HCT116 (cell line): ENCODE results near the gene AURKA. TPM values are rescaled to one million over a fixed set of nuclear protein-coding genes. Genes with fewer than 3 reads are reported as not detected.

Experiments used
- ATAC-seq: fragments of 200-7000 bp; cut with Tn5 transposase; 2 replicates; pipeline ENCODE4 v1.9.1; 2020; ENCODE audit warnings: mild to moderate bottlenecking, moderate library complexity
- BruUV-seq: library from RNA; stranded (reverse); fragments of 400-500 nt; replicated peaks from 2 replicates; lab custom pipeline; 2021; lab: Mats Ljungman, UMichigan
- CTCF ChIA-PET: fragments of 300-600 bp; sonication (Branson Sonifier 250); formaldehyde crosslinking; loops from one replicate; lab custom pipeline; 2021; ENCODE audit warnings: antibody characterized with exemption; lab: Charles Lee
- POLR2A ChIA-PET: fragments of 300-600, 350-600 bp; sonication (Branson Sonifier 250); formaldehyde crosslinking; loops from one replicate; lab custom pipeline; 2021; ENCODE audit warnings: antibody characterized with exemption; lab: Charles Lee
- RAD21 ChIA-PET, 2 experiments: fragments of 300-600 bp; sonication (Branson Sonifier 250); formaldehyde crosslinking; loops; one replicate each; lab custom pipeline; 2023; ENCODE audit warnings: low total read pairs in 2 of 2; ENCODE audit not compliant: uncharacterized antibody in 2 of 2, unreplicated experiment in 2 of 2, low non-redundant PET in 1 of 2; lab: Charles Lee
- DNase-seq: peaks from one replicate; pipeline ENCODE4 v3.0.0-alpha.2; 2010; ENCODE audit warnings: low read depth, low spot score
- H2AFZ ChIP-seq: fragments of 200-600 bp; shearing (Covaris generic), sonication (generic); 2 replicates; pipeline ENCODE4 v1.6.1; 2017; ENCODE audit warnings: low read depth, mixed run types, mixed read lengths, antibody characterized with exemption, low read length; ENCODE audit not compliant: poor library complexity, severe bottlenecking
- H3K27ac ChIP-seq: 2 replicates; pipeline ENCODE4 v1.5.1; 2012; ENCODE audit warnings: low read depth, low read length
- H3K27me3 ChIP-seq: fragments of 200-600 bp; sonication (generic); 2 replicates; pipeline ENCODE4 v1.6.1; 2016; ENCODE audit warnings: mixed run types, low read length, mixed read lengths; ENCODE audit not compliant: insufficient read depth
- H3K36me3 ChIP-seq, 2 experiments: fragments of 200-500 bp in 1 of 2; fragments of 200-600 bp in 1 of 2; sonication (Bioruptor generic) in 1 of 2; sonication (generic) in 1 of 2; 2 replicates each; pipeline versions ENCODE4 v1.5.1 to v1.6.1; 2014 to 2016; ENCODE audit warnings: low read length in 2 of 2, inconsistent platforms in 1 of 2, mixed read lengths in 1 of 2, mixed run types in 1 of 2; ENCODE audit not compliant: insufficient read depth in 2 of 2, control insufficient read depth in 1 of 2
- H3K4me1 ChIP-seq, 2 experiments: fragments of 200-600 bp in 1 of 2; sonication (generic) in 1 of 2; 2 replicates each; pipeline versions ENCODE4 v1.5.1 to v1.6.1; 2012 to 2017; ENCODE audit warnings: low read length in 2 of 2, inconsistent platforms in 1 of 2, mild to moderate bottlenecking in 1 of 2, mixed read lengths in 1 of 2, mixed run types in 1 of 2, moderate library complexity in 1 of 2; ENCODE audit not compliant: insufficient read depth in 2 of 2, control insufficient read depth in 1 of 2
- H3K4me2 ChIP-seq: fragments of 200-600 bp; sonication (generic); 2 replicates; pipeline ENCODE4 v1.6.1; 2017; ENCODE audit warnings: mixed run types, low read length, mixed read lengths
- H3K4me3 ChIP-seq, 2 experiments: fragments of 200-600 bp in 1 of 2; sonication (generic) in 1 of 2; replicated peaks in 1 of 2; 2 replicates each; pipeline ENCODE4 v1.5.1; 2011 to 2016; ENCODE audit warnings: low read length in 2 of 2, control low read depth in 1 of 2, low read depth in 1 of 2, mild to moderate bottlenecking in 1 of 2, mixed read lengths in 1 of 2, mixed run types in 1 of 2
- H3K79me2 ChIP-seq: fragments of 200-600 bp; sonication (generic); 2 replicates; pipeline ENCODE4 v1.6.1; 2017; ENCODE audit warnings: mild to moderate bottlenecking, mixed run types, low read length, moderate library complexity, mixed read lengths; ENCODE audit not compliant: insufficient read depth
- H3K9ac ChIP-seq: fragments of 200-600 bp; sonication (generic); 2 replicates; pipeline ENCODE4 v1.6.1; 2016; ENCODE audit warnings: low read length, mixed read lengths
- H3K9me2 ChIP-seq: fragments of 200-600 bp; sonication (generic), shearing (Covaris generic); 2 replicates; pipeline ENCODE4 v1.6.1; 2017; ENCODE audit warnings: mixed run types, mild to moderate bottlenecking, moderate library complexity; ENCODE audit not compliant: insufficient read depth
- H3K9me3 ChIP-seq, 2 experiments: fragments of 200-500 bp in 1 of 2; fragments of 200-600 bp in 1 of 2; sonication (Bioruptor generic) in 1 of 2; sonication (generic) in 1 of 2; 2 replicates each; pipeline ENCODE4 v1.6.1; 2014 to 2017; ENCODE audit warnings: low read length in 2 of 2, mixed read lengths in 2 of 2, inconsistent platforms in 1 of 2, low read depth in 1 of 2, mild to moderate bottlenecking in 1 of 2, mixed run types in 1 of 2, moderate library complexity in 1 of 2; ENCODE audit not compliant: control insufficient read depth in 1 of 2, insufficient read depth in 1 of 2
- H4K20me1 ChIP-seq: fragments of 200-600 bp; sonication (generic), shearing (Covaris generic); 2 replicates; pipeline ENCODE4 v1.6.1; 2017; ENCODE audit warnings: mixed run types, mild to moderate bottlenecking, moderate library complexity; ENCODE audit not compliant: insufficient read depth
- CEBPB ChIP-seq: IDR thresholded peaks from 2 replicates; pipeline ENCODE4 v1.6.1; 2012; ENCODE audit warnings: low read depth
- CTCF ChIP-seq, 3 experiments: fragments of 200-600 bp in 1 of 3; sonication (generic) in 1 of 3; IDR thresholded peaks in 2 of 3; conservative IDR thresholded peaks in 1 of 3; 2 replicates each; pipeline ENCODE4 v1.5.1; 2012 to 2017; ENCODE audit warnings: low read depth in 2 of 3, low read length in 2 of 3, antibody characterized with exemption in 1 of 3, borderline replicate concordance in 1 of 3, control low read depth in 1 of 3, mild to moderate bottlenecking in 1 of 3, mixed read lengths in 1 of 3, mixed run types in 1 of 3, moderate library complexity in 1 of 3; ENCODE audit not compliant: insufficient read depth in 1 of 3
- EGR1 ChIP-seq: IDR thresholded peaks from 2 replicates; pipeline ENCODE4 v1.6.1; 2012; ENCODE audit warnings: low read depth
- ELF1 ChIP-seq: IDR thresholded peaks from 2 replicates; pipeline ENCODE4 v1.6.1; 2012; ENCODE audit warnings: low read depth, borderline replicate concordance
- EZH2phosphoT487 ChIP-seq: fragments of 200-600 bp; IDR thresholded peaks from 2 replicates; pipeline ENCODE4 v1.6.1; 2018; ENCODE audit warnings: antibody characterized with exemption, borderline replicate concordance
- JUND ChIP-seq: IDR thresholded peaks from 2 replicates; pipeline ENCODE4 v1.6.1; 2012
- POLR2A ChIP-seq: IDR thresholded peaks from 2 replicates; pipeline ENCODE4 v1.7.0; 2011; ENCODE audit warnings: borderline replicate concordance; ENCODE audit not compliant: insufficient read depth, insufficient read length; ENCODE audit errors: extremely low read depth
- POLR2AphosphoS5 ChIP-seq: IDR thresholded peaks from 2 replicates; pipeline ENCODE4 v1.6.1; 2011; ENCODE audit warnings: mild to moderate bottlenecking, low read depth, low read length, moderate library complexity
- RAD21 ChIP-seq: IDR thresholded peaks from 2 replicates; pipeline ENCODE4 v1.6.1; 2012; ENCODE audit warnings: low read depth, mild to moderate bottlenecking
- SIN3A ChIP-seq: IDR thresholded peaks from 2 replicates; pipeline ENCODE4 v1.6.1; 2012; ENCODE audit warnings: low read depth
- SP1 ChIP-seq: IDR thresholded peaks from 2 replicates; pipeline ENCODE4 v1.6.1; 2012; ENCODE audit warnings: low read depth
- TCF7L2 ChIP-seq: IDR thresholded peaks from 2 replicates; pipeline ENCODE4 v1.7.0; 2011; ENCODE audit warnings: borderline replicate concordance, inconsistent platforms; ENCODE audit not compliant: insufficient read depth, insufficient read length; ENCODE audit errors: extremely low read depth
- YY1 ChIP-seq: IDR thresholded peaks from 2 replicates; pipeline ENCODE4 v1.6.1; 2011; ENCODE audit warnings: low read length, low read depth, moderate library complexity, mild to moderate bottlenecking; ENCODE audit not compliant: insufficient replicate concordance; ENCODE audit errors: extremely low read depth
- ZBTB33 ChIP-seq: IDR thresholded peaks from 2 replicates; pipeline ENCODE4 v1.6.1; 2011; ENCODE audit warnings: mild to moderate bottlenecking, low read length, moderate library complexity; ENCODE audit not compliant: insufficient replicate concordance; ENCODE audit errors: extremely low read depth
- ZFX ChIP-seq: fragments of 450-650 bp; IDR thresholded peaks from 2 replicates; pipeline ENCODE4 v1.6.1; 2017
- intact Hi-C: fragments of 100-400 bp; cut with micrococcal nuclease; formaldehyde crosslinking; loops from 2 replicates; pipeline ENCODE4 v1.10.0; 2022
- total RNA-seq: library from RNA; stranded (reverse); gene quantifications from one replicate; pipeline ENCODE4 v1.2.1, GENCODE V29; 2021; ENCODE audit not compliant: unreplicated experiment
- TF ChIP-seq, protein P1 (sequence below): IDR thresholded peaks from 2 replicates; pipeline ENCODE4 v1.6.1; 2012
- TF ChIP-seq, protein P2 (sequence below): IDR thresholded peaks from 2 replicates; pipeline ENCODE4 v1.6.1; 2012
- TF ChIP-seq, protein P3 (sequence below): IDR thresholded peaks from 2 replicates; pipeline ENCODE4 v1.6.1; 2012; ENCODE audit warnings: low read depth

The AURKA gene
- total RNA-seq, 1 experiment from 2014 or later: 80.1 TPM

DNA sequence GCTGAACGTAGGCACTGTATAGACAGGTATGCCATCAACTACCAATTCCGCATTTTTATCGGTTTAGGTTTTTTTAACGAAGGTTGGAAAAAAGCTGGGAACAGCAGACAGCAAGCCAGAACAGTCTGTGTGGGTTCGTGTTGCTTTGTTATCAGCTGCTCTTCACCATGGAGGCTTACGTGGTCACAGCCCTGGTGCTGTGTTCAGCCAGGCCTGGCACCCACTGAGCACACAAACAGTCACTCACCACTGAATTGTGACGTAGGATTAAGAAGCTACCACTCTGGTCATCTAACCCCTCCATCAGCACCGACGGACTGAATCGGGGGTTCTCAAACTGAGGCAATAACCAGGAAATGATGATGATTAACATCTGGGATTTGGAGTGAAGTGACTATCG is 20.0 kb downstream of the AURKA start:
- H3K9me3 ChIP-seq: no peaks in the 10 kb centered on the region
- no peak overlapping the region for H3K9ac ChIP-seq
- no peaks in the 10 kb centered on the region for H3K9me2 ChIP-seq
- no peak overlapping the region for H3K4me2 ChIP-seq
- no peaks in the 10 kb centered on the region for H3K4me1 ChIP-seq
- H4K20me1 ChIP-seq: no peaks in the 10 kb centered on the region
- CTCF ChIA-PET: no interaction called here
- ATAC-seq: no peak
- TF ChIP-seq, protein P1, sequence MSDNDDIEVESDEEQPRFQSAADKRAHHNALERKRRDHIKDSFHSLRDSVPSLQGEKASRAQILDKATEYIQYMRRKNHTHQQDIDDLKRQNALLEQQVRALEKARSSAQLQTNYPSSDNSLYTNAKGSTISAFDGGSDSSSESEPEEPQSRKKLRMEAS: no peak
- no peak for TF ChIP-seq POLR2A
- TF ChIP-seq SP1: no peak
- TF ChIP-seq TCF7L2: no peak
- TF ChIP-seq POLR2AphosphoS5: no peak
- TF ChIP-seq ZBTB33: no peak
- TF ChIP-seq YY1: no peak
- TF ChIP-seq EGR1: no peak
- TF ChIP-seq EZH2phosphoT487: no peak
- TF ChIP-seq SIN3A: no peak
- no peak for TF ChIP-seq JUND
- TF ChIP-seq RAD21: no peak
- no peak for TF ChIP-seq CEBPB
- no peak for TF ChIP-seq ZFX
- TF ChIP-seq ELF1: no peak
- TF ChIP-seq, protein P2, sequence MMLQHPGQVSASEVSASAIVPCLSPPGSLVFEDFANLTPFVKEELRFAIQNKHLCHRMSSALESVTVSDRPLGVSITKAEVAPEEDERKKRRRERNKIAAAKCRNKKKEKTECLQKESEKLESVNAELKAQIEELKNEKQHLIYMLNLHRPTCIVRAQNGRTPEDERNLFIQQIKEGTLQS: no peak
- TF ChIP-seq, protein P3, sequence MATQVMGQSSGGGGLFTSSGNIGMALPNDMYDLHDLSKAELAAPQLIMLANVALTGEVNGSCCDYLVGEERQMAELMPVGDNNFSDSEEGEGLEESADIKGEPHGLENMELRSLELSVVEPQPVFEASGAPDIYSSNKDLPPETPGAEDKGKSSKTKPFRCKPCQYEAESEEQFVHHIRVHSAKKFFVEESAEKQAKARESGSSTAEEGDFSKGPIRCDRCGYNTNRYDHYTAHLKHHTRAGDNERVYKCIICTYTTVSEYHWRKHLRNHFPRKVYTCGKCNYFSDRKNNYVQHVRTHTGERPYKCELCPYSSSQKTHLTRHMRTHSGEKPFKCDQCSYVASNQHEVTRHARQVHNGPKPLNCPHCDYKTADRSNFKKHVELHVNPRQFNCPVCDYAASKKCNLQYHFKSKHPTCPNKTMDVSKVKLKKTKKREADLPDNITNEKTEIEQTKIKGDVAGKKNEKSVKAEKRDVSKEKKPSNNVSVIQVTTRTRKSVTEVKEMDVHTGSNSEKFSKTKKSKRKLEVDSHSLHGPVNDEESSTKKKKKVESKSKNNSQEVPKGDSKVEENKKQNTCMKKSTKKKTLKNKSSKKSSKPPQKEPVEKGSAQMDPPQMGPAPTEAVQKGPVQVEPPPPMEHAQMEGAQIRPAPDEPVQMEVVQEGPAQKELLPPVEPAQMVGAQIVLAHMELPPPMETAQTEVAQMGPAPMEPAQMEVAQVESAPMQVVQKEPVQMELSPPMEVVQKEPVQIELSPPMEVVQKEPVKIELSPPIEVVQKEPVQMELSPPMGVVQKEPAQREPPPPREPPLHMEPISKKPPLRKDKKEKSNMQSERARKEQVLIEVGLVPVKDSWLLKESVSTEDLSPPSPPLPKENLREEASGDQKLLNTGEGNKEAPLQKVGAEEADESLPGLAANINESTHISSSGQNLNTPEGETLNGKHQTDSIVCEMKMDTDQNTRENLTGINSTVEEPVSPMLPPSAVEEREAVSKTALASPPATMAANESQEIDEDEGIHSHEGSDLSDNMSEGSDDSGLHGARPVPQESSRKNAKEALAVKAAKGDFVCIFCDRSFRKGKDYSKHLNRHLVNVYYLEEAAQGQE: no peak
- no peak for TF ChIP-seq CTCF (IDR thresholded peaks at IDR 0.05 in 2 of 3, conservative IDR thresholded peaks at IDR 0.05 in 1 of 3; ENCODE audit: borderline replicate concordance in 1 of 3, insufficient read depth in 1 of 3, low read depth in 2 of 3, low read length in 2 of 3)
- TF ChIP-seq, all 23 proteins: peak for 0
- DNase-seq: no peak
- Histone ChIP-seq H3K79me2 (peaks cover 66% of the 10 kb centered on the region), H3K27ac (no peak overlapping the region), H2AFZ (no peak overlapping the region), H3K36me3 (peaks cover 48 to 57% of the 10 kb centered on the region in 2 experiments), H3K4me3 (no peak overlapping the region), H3K27me3 (no peaks in the 10 kb centered on the region)
- ChIA-PET POLR2A (no interaction called here), RAD21 (no interaction called here)
- no TSS peak for BruUV-seq
- intact Hi-C loops: no loop called here
